ENCODE measurements around the gene SDK2.

SDK2 gene

GRCh38 chr17:73359987-73360410, 284.2 kb downstream of the SDK2 start:
- DNase-seq = peak in 5 of 42 donors; percentile 40 to 55 (median 44)
- intact Hi-C loops (cut with DNase I) = loop anchor here (10.0 kb wide), 1 partner anchor 165 kb away; the partner anchor contains the start of gene COG1

- intact Hi-C loops (cut with DNase I) = no loop called here
- no peak for DNase-seq
Measured at GRCh38 chr17:73359352-73359751, 284.9 kb downstream of the SDK2 start.

- intact Hi-C loops (cut with DNase I) = no loop called here
- DNase-seq = no peak
Measured at GRCh38 chr17:73358668-73359067, 285.6 kb downstream of the SDK2 start.

- DNase-seq = no peak
- intact Hi-C loops (cut with DNase I) = no loop called here
Measured at GRCh38 chr17:73357981-73358380, 286.3 kb downstream of the SDK2 start.

- DNase-seq = peak in 2 of 42 donors; percentile 41 to 45
- intact Hi-C loops (cut with DNase I) = no loop called here
Measured at GRCh38 chr17:73357318-73357717, 286.9 kb downstream of the SDK2 start.

GRCh38 chr17:73356561-73357170, 287.6 kb downstream of the SDK2 start:
- no peak for DNase-seq
- intact Hi-C loops (cut with DNase I) = no loop called here

GRCh38 chr17:73354423-73355284, 289.6 kb downstream of the SDK2 start:
- DNase-seq = no peak
- intact Hi-C loops (cut with DNase I) = no loop called here

GRCh38 chr17:73352261-73352660, 292.0 kb downstream of the SDK2 start:
- DNase-seq = no peak
- intact Hi-C loops (cut with DNase I) = no loop called here

GRCh38 chr17:73351764-73352163, 292.5 kb downstream of the SDK2 start:
- intact Hi-C loops (cut with DNase I) = no loop called here
- no peak for DNase-seq

- no peak for DNase-seq
- intact Hi-C loops (cut with DNase I) = no loop called here
Measured at GRCh38 chr17:73350864-73351263, 293.4 kb downstream of the SDK2 start.

- intact Hi-C loops (cut with DNase I) = no loop called here
- no peak for DNase-seq
Measured at GRCh38 chr17:73349647-73350046, 294.6 kb downstream of the SDK2 start.

- DNase-seq = peak; percentile 44 to 86 (median 70)
- intact Hi-C loops (cut with DNase I) = no loop called here
Measured at GRCh38 chr17:73349138-73349537, 295.1 kb downstream of the SDK2 start.

GRCh38 chr17:73348829-73349095, 295.5 kb downstream of the SDK2 start:
- no peak for DNase-seq
- intact Hi-C loops (cut with DNase I) = no loop called here

- no peak for DNase-seq
- intact Hi-C loops (cut with DNase I) = no loop called here
Measured at GRCh38 chr17:73348018-73348828, 296.0 kb downstream of the SDK2 start.

- intact Hi-C loops (cut with DNase I) = no loop called here
- DNase-seq = peak in 37 of 42 donors; percentile 23 to 87 (median 66)
Measured at GRCh38 chr17:73347351-73347750, 296.9 kb downstream of the SDK2 start.

GRCh38 chr17:73346501-73347162, 297.6 kb downstream of the SDK2 start:
- DNase-seq = no peak
- intact Hi-C loops (cut with DNase I) = no loop called here

- DNase-seq = peak in 2 of 42 donors; percentile 41 to 53
- intact Hi-C loops (cut with DNase I) = loop anchor here (2.0 kb wide), 1 partner anchor 33 kb away; no protein-coding TSS in a partner anchor
Measured at GRCh38 chr17:73343739-73344454, 300.3 kb downstream of the SDK2 start.

GRCh38 chr17:73343168-73343634, 301.0 kb downstream of the SDK2 start:
- DNase-seq = peak; percentile 57 to 91 (median 80)
- intact Hi-C loops (cut with DNase I) = loop anchor here (2.0 kb wide), 1 partner anchor 32 kb away; no protein-coding TSS in a partner anchor

All from head of caudate nucleus (tissue), 42 donors.